Measurements from ENCODE around the gene ZNF749. TPM values are rescaled to one million over a fixed set of nuclear protein-coding genes. Genes with fewer than 3 reads are reported as not detected.

The ZNF749 gene
- polyA plus RNA-seq, 1 of the 3 experiments (the other 2 are of a cell fraction): 14.9 TPM

Small RNAs within 50 kb of the gene (small RNA-seq; reads per million reads assigned to genes)
- 0 reads per million in 7 experiments for gene VN1R107P

Other genes with a start within 250 kb of the ZNF749 start
- gene ZNF264, start 243.8 kb upstream of the ZNF749 start, polyA plus RNA-seq (2012; rRNA removed): 8.6 and 8.8 TPM in 2 replicates
- 1.2 and 1.5 TPM in 2 replicates for gene AURKC, start 204.3 kb upstream of the ZNF749 start, polyA plus RNA-seq (2012; rRNA removed)
- gene ZNF805, start 194.7 kb upstream of the ZNF749 start, polyA plus RNA-seq (2012; rRNA removed): 1.5 and 2.5 TPM in 2 replicates
- gene ZNF460, start 154.8 kb upstream of the ZNF749 start, polyA plus RNA-seq (2012; rRNA removed): 2.4 and 4.3 TPM in 2 replicates
- gene ZNF543, start 114.9 kb upstream of the ZNF749 start, polyA plus RNA-seq (2012; rRNA removed): 1.2 and 1.7 TPM in 2 replicates
- 2.5 and 3.7 TPM in 2 replicates for gene ZNF304, start 84.1 kb upstream of the ZNF749 start, polyA plus RNA-seq (2012; rRNA removed)
- 21.0 and 22.2 TPM in 2 replicates for gene TRAPPC2B, start 71.8 kb upstream of the ZNF749 start, polyA plus RNA-seq (2012; rRNA removed)
- gene ZNF547, start 71.8 kb upstream of the ZNF749 start, polyA plus RNA-seq (2012; rRNA removed): 1.5 and 1.7 TPM in 2 replicates
- gene ZNF548, start 45.5 kb upstream of the ZNF749 start, polyA plus RNA-seq (2012; rRNA removed): 6.8 and 7.7 TPM in 2 replicates
- 3.9 and 5.0 TPM in 2 replicates for gene ZNF17, start 24.2 kb upstream of the ZNF749 start, polyA plus RNA-seq (2012; rRNA removed)
- 0.03 and 0.06 TPM in 2 replicates for gene VN1R1, start 21.8 kb downstream of the ZNF749 start, polyA plus RNA-seq (2012; rRNA removed)
- gene ZNF772, start 42.2 kb downstream of the ZNF749 start, polyA plus RNA-seq (2012; rRNA removed): 0.99 and 1.2 TPM in 2 replicates
- 7.8 and 10.4 TPM in 2 replicates for gene ZNF419, start 52.4 kb downstream of the ZNF749 start, polyA plus RNA-seq (2012; rRNA removed)
- gene ZNF773, start 64.6 kb downstream of the ZNF749 start, polyA plus RNA-seq (2012; rRNA removed): 6.6 and 9.0 TPM in 2 replicates
- 2.4 and 3.3 TPM in 2 replicates for gene ZNF549, start 92.0 kb downstream of the ZNF749 start, polyA plus RNA-seq (2012; rRNA removed)
- 5.7 and 7.1 TPM in 2 replicates for gene ZNF550, start 124.5 kb downstream of the ZNF749 start, polyA plus RNA-seq (2012; rRNA removed)
- 2.0 and 2.8 TPM in 2 replicates for gene ZNF416, start 143.6 kb downstream of the ZNF749 start, polyA plus RNA-seq (2012; rRNA removed)
- 2.1 and 2.4 TPM in 2 replicates for gene ZIK1, start 148.8 kb downstream of the ZNF749 start, polyA plus RNA-seq (2012; rRNA removed)
- 4.4 and 4.6 TPM in 2 replicates for gene ZNF530, start 164.6 kb downstream of the ZNF749 start, polyA plus RNA-seq (2012; rRNA removed)
- gene ZNF134, start 178.9 kb downstream of the ZNF749 start, polyA plus RNA-seq (2012; rRNA removed): 9.6 and 9.8 TPM in 2 replicates
- gene ZNF211, start 197.8 kb downstream of the ZNF749 start, polyA plus RNA-seq (2012; rRNA removed): 8.6 and 10.7 TPM in 2 replicates
- not detected in 2 replicates for gene ZSCAN4, start 233.6 kb downstream of the ZNF749 start, polyA plus RNA-seq (2012; rRNA removed)
- 4.9 and 5.9 TPM in 2 replicates for gene ZNF551, start 246.7 kb downstream of the ZNF749 start, polyA plus RNA-seq (2012; rRNA removed)

All from SK-N-SH (cell line).